NK-92 treated with Interleukin-12 subunit alpha and Interleukin-12 subunit beta, amount 100 ng/mL, for 24 hours (cell line): ENCODE data around the gene SLC25A47.
"Not testable (repeated sequence)": the region's sequence is repeated elsewhere in the genome, so short reads cannot be mapped to it uniquely, and the experiment has no call there.

Experiments
- DNase-seq: peaks from one replicate; lab custom pipeline; 2025; lab: John Stamatoyannopoulos, UW

The SLC25A47 gene

DNA sequence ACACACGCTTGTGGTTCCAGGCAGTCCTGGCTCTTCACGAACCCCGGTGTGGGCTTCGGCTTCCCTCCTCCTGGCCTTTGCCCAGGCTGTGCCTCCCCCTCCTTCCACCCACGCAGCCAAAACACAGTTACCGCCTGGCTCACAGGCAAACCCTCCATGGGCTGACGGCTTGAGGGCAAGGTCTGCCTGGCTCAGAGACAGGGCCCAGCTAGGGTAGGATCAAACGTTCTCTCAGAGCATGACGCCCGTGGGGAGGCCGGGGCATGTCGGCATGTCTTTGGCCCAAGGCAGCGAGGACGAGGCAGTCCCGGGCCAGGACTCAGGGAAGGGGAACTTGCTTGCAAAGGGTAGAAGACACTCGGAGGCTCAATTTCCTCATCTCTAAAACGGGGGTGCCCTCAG is 2.1 kb downstream of the SLC25A47 start:
- no peak for DNase-seq

DNA sequence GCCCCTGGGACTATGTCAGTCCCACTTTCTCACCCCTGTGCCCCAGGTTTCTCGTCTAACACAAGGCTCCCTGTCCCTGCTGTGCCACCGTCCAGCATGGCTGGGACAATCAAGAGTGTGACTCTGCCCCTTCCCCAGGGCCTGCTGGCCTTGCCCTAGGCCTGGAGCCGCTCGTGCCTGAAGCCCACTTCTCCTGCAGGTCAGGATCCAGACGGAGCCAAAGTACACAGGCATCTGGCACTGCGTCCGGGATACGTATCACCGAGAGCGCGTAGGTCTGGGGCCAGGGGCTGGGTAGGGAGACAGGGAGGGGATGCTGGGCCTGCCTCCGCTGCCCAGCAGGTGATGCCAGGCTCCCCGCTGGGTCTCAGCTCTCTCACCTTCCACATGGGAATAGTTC is 2.8 kb downstream of the SLC25A47 start:
- DNase-seq = no peak

DNA sequence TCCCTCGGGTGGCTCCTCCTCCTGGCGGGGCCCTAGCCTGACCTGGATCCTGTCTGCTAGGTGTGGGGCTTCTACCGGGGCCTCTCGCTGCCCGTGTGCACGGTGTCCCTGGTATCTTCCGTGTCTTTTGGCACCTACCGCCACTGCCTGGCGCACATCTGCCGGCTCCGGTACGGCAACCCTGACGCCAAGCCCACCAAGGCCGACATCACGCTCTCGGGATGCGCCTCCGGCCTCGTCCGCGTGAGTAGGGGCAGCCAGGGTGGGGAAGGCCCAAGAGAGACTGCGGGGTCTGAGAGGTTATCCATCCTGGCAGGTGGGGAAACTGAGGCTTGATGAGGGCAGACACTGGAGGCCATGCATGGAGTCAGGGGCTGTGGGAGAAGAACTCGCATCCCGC is 4.0 kb downstream of the SLC25A47 start:
- no peak for DNase-seq

DNA sequence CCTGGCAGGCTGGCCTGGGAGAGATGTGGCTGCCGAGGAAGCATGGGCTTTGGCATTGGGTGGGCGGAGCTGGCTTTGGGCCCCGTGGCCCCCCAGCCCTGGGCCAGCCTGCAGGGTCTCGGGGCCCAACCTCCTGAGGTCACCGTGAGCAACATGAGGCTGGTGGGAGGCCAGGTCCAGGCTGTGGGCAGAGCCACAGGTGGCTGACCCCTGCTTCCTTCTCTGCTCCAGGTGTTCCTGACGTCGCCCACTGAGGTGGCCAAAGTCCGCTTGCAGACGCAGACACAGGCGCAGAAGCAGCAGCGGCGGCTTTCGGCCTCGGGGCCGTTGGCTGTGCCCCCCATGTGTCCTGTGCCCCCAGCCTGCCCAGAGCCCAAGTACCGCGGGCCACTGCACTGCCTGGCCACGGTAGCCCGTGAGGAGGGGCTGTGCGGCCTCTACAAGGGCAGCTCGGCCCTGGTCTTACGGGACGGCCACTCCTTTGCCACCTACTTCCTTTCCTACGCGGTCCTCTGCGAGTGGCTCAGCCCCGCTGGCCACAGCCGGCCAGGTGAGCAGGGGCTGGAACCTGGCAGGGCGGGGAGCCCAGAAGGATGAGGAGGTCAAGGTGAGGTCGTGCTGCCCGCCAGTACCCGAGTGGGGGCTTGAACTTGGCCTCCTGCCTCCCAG is 5.5 kb downstream of the SLC25A47 start:
- DNase-seq = no peak

DNA sequence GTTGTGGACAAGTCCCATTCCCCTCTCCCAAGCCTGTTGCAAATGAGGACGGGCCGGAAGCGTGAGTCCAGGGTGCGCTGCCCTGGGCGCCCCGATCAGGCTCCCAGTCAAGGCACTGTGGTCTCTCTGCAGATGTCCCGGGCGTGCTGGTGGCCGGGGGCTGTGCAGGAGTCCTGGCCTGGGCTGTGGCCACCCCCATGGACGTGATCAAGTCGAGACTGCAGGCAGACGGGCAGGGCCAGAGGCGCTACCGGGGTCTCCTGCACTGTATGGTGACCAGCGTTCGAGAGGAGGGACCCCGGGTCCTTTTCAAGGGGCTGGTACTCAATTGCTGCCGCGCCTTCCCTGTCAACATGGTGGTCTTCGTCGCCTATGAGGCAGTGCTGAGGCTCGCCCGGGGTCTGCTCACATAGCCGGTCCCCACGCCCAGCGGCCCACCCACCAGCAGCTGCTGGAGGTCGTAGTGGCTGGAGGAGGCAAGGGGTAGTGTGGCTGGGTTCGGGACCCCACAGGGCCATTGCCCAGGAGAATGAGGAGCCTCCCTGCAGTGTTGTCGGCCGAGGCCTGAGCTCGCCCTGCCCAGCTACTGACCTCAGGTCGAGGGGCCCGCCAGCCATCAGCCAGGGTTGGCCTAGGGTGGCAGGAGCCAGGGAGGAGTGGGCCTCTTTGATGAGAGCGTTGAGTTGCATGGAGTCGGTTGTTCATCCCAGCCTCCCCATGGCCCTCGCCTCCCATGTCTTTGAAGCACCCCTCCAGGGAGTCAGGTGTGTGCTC is 6.3 kb downstream of the SLC25A47 start:
- no peak for DNase-seq

DNA sequence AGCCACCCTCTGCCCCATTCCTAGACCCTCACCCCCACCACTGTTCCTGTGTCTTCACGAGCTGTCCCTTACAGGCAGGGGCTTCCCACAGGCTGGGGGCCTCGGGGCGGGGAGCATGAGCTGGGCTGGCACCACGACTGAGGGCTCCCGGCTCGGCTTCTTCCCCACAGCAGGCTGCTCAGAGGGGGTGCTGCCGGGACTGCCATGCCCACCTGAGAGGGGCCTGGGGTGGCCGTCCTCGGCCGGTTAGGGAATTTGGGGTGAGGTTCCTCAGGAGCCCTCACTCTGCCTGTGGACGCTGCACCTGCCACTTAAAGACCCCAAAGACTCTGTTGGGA is 6.8 kb downstream of the SLC25A47 start:
- no peak for DNase-seq

DNA sequence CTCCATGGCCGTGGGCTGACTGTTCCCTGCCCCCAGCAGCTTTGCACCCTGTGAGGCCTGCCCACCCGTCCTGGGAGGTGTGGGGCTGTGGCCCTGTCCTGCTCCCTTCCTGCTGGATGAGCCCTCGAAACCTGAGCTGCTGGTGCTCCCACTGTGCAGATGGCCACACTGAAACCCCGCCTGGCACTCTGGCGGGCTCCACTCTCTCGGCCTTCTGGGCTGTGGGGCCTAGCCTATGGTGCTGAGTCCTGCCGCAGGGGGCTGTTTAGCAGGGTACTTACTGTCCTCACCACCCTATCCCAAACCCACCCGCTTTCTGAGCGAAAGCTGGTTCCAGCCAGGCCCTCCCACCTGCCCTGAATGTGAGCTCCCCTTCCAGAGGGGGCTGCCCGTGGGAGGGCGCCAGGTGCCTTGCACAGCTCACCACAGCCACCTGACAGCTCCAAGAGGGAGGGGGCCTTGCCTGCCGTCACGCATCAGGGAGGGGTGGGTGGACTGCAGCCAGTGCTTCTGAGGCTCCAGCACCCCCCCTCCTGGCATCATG is 7.3 kb downstream of the SLC25A47 start:
- no peak for DNase-seq

DNA sequence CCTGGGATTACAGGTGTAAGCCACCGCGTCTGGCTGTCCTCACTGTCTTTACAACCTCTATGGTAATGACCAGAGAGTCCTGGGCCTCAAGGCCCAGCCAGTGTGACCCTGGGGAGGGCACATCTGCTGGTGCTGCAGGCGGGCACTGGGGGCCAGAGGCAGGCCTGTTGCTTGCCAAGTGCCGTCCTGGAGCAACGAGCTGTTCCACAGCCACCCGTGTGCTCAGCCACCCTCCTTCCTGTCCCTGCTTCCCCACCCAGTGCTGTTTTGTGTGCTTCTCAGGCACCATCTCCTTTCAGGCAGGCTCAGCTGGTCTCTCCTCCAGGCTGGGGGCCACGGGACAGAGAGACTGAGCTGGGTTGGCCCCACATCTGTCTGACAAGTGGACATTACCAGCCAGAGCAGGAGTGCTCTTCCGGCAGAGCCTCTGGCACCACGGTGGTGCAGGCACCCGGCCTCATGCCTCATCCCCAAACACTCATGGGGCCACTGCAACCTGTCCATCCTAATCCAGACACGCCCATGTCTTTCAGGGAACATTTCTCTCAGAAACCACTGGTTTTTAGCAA is 9.0 kb downstream of the SLC25A47 start:
- DNase-seq = no peak

DNA sequence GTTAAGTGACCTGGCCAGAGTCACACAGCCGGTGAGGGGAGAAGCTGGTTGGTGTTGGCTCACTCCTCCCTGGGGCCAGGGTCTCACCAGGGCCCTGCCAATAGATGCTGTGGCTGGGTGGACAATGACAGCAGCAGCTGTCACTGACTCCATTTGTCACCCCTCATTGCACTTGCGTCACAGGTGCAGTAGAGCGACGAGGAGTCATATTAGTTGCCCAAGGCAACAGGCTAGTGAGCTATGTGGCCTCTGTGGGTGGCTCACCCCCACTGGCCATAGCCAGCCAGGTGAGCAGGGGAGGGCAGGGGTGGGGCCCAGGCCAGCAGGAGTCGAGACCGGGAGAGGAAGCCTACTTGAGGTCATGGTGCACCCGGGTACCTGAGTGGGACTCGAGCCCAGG is 9.7 kb downstream of the SLC25A47 start:
- DNase-seq = no peak

DNA sequence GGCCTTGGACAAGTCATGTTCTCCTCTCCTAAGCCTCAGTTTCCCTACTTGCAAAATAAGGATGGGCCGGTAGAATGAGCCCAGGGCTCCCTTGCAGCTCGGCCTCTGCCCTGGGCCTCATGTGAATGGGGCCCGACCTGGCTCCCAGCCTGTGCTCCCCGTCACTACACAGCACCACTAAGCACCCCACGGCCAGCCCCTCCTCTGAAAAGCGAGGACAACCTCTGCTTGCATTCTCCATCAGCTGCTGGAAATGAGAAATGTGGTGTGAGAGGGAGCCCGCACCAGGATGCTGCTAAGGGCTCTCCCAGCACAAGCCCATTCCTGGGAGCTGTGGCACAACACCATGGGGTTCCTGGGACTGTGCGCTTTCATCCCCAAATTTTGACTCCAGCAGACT is 10.2 kb downstream of the SLC25A47 start:
- DNase-seq = no peak

DNA sequence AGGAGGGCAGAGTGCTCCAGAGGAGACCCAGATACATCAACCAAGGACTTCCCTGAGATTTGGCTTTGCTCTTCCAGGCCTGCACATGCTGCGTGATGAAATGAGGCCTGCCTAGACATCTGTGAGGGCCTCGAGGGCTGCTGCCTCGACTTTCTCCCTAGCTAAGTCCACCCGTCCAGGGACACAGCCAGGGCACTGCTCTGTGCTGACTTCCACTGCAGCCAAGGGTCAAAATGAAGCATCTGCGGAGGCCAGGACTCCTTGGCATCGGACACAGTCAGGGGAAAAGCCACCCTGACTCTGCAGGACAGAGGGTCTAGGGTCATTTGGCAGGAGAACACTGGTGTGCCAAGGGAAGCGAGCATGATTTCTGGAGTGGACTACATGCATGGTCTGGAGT is 10.7 kb downstream of the SLC25A47 start:
- DNase-seq = no peak

DNA sequence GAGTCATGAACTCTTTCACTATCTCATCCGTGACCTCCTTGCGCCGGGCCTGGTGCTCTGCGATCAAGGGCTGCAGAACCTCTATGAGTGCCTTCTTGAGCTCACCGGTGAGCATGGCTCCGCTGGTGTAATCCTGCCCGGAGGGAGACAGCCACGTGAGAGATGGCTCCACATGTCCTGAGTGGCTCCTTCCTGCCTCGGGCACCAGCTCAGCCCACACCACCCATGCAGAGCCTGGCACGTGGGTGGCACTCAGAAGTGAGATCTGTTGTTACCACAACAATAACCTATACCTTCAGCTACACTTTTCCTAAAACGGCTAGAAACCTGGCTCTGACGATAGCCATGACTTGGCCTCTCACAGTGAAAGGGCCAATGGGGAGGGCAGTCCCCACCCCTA is 11.8 kb downstream of the SLC25A47 start:
- DNase-seq = no peak

DNA sequence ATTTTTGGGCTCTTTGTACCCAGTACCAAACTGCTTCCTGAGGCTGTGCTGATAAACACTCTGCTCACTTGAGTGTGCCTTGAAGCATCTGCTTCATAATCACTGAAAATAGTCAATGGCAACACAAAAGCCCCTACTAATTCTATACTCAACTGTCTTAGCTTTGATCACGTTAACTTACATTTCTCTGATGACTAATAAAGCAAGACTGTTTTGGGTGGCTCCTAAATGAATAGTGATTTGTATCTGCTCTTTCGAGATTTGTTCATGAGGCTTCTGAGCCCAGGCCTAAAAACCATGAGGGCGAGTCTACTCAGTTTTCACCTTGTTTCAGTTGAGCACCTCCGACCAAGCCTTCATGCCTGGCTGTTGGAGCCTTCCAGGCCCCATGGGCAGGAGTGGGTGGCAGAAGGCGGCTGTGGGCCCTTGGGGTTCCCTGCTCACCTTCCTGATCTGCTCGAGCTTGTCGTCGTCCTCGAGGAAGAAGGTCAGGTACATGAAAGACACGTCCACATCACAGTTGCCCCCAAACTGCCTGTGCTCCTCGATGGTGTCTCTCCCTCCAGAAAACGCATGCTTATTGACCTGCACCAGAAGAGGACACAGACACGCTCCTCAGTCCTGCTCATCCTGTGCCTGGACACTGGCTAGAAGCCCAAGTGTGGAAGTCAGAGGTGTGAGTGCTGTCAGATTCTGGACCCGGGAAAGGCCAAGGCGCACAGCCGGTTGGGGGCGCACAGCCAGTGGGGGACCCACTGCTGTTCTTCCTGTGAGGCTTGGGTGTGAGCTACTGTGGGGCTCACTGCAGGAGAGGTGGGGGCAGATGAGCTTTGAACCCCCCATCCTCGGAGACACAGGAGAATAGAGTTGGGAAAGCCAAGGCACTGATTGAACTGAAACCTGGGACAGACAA is 13.7 kb downstream of the SLC25A47 start:
- no peak for DNase-seq

DNA sequence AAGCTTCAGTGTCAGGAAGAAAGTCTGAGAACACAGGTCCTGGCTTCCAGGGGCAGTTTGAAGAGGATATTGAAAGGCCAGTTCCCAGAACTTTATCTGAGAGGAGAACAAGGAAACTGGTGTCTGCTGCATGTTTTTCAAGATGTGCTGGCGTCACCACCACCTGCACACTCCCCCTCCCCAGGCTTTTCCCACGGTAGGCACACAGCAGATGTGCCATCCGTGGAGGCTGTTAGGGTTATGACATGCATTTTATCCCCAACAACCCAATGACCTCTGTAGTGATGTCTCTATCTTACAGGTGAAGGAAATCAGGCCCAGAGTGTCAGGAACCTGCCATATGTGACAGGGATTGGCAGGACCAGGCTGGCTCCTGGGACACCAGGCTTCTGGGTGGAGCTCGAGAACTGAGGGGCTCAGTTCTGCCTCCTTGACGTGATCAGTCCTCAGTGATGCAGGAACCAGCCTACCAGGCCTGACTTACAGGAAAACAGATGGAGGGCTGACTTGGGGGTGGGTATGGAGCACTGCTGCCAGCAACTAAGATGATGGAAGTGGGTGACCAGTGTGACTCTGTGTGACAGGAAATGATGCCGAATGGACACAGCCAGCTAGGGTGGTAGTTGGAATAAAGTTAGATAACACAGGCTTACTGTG is 16.8 kb downstream of the SLC25A47 start:
- DNase-seq = no peak

DNA sequence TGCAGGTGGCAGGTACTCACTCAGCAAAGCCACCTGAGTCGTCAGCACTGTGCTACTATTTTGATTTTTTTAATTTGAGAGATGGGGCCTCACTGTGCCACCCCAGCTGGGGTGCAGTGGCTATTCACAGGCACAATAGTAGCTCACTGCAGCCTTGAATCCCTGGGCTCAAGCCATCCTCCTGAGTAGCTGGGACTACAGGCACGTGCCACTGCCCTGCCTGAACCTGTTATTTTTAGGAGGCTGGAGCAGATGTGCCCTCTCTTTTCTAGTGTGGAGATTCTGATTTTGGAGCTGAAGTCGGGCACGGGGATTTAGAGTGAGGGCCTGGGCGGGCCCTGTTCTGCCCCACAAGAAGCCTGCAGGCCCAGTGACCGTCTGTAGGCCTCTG is 17.3 kb downstream of the SLC25A47 start:
- DNase-seq = no peak

DNA sequence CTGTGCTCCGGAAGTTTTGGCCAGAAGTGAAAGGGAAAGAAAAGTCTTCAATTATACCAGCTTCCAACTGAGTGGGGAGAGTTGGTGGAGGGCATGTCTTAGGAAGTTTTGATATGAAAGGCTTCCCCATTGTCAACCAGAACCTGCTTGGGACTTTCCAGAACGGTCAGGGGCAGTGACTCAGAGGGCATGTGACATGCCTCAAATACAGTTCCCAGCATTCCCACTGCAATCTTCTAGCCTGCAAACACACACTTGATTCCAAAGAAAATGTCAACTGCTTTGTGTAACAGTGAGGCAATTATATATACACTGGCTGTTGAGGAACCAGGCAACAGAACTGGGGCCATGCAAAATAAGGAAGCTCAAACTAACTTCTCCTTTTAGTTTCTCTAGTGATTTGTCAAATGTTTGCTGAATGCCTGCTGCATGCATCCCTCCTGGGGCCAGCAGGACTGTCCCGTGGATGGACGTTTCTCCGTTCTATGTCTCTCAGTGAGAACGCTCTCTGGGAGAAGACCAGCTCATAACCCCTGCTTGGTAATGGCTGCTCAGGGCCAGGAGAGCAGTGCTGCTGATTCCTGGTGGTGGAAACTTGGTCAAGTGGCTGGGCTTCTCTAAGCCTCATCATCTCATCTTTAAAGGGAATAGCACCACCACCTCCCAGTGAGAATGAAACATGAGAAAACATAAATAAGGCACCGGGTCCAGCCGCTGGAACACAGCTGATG is 18.3 kb downstream of the SLC25A47 start:
- DNase-seq = no peak

DNA sequence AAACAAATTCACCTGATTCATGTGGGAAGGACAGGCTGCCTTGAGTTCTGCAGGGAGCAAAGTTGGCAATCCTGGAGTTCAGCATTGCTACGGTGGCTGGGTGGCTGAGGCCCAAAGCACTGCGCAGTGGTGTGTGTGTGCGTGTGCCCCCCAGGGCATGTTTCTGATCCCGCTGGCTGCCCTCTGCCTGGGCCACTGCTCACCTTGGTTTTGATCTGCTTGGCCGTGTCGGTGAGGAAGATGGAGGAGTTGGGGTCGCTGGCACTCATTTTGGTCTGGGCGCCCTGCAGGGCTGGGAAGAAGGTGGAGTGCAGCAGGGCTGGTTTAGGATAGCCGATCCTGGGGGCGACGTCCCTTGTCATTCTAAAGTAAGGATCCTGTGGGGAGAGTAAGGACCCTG is 19.1 kb downstream of the SLC25A47 start:
- no peak for DNase-seq

DNA sequence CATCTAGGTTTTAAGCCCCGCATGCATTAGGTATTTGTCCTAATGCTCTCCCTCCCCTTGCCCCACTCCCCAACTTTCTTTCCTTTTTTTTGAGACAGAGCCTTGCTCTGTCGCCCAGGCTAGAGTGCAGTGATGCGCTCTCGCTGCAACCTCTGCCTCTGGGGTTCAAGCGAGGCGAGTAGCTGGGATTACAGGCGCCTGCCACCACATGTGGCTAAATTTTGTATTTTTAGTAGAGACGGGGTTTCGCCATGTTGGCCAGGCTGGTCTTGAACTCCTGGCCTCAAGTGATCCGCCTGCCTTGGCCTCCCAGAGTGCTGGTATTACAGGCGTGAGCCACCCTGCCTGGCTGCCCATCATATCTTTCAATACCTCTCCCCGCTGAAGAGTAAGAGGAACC is 19.7 kb downstream of the SLC25A47 start:
- not testable (repeated sequence) for DNase-seq

DNA sequence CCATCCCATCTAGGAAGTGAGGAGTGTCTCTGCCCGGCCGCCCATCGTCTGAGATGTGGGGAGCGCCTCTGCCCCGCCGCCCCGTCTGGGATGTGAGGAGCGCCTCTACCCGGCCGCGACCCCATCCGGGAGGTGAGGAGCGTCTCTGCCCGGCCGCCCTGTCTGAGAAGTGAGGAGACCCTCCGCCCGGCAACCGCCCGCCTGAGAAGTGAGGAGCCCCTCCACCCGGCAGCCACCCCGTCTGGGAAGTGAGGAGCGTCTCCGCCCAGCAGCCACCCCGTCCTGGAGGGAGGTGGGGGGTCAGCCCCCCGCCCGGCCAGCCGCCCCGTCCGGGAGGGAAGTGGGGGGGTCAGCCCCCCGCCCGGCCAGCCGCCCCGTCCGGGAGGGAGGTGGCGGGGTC is 21.5 kb downstream of the SLC25A47 start:
- DNase-seq = not testable (repeated sequence)

DNA sequence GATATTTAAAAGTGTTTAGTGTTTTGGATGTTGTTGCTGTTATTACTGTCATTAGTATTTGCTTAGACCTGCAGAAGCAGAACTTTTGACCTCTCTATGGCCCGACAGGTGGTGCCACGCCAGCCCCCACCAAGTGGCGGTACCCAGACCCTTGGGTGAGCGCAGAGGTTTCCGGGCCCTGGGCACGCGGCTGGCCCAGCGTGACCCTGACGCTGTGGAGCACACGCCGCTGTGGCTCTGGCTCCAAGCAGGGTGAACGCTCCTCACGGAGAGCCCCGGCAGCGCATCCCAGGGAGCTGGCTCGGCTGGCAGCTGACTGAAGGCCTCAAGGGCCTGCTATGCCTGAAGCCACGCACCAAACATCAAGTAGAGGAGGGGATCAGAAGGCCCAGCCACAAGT is 22.6 kb downstream of the SLC25A47 start:
- DNase-seq = no peak
